ENCODE results near the gene AGBL1.
"Not testable (repeated sequence)": the region's sequence is repeated elsewhere in the genome, so short reads cannot be mapped to it uniquely, and the experiment has no call there.

AGBL1 gene

DNA sequence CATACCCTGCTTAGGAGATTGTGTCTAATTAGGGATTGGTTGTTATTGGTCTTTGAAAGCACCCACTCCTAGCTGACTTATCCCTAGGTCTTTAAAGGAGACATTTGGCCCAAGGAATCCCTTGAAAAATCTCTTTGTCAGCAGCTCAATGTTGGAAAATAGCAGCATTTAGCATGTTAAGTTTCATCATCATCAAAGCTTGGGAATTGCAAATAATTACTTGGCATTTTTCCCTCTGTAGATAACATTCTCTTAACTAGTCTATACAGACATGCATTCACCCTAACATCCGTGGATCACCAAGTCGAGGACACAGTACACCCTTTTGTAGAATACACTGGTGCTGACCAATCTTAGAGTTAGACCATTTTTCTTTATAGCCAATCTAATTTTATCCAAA is 332.2 kb downstream of the AGBL1 start:
- no peak for DNase-seq

DNA sequence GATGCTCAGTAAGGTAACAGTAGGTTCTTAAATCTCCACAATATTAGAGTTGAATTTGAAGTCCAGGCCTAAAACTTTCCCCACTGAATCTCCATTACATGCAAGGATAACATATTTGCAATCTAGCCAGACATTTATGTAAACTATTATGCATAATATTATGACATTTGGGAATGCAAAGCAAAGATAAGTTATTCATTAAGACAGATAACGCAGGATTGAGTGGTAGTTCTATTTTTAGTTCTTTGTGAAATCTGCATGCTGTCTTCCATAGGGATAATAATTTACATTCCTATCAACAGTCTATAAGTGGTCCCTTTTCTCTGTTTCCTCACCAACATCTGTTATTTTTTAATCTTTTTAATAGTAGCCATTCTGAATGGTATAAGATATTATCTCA is 333.5 kb downstream of the AGBL1 start:
- no peak for DNase-seq

- no peak for DNase-seq
Observed at GRCh38 chr15:86425746-86426145, 346.1 kb downstream of the AGBL1 start.

GRCh38 chr15:86432861-86433260 is 353.2 kb downstream of the AGBL1 start:
- DNase-seq, result no peak

DNA sequence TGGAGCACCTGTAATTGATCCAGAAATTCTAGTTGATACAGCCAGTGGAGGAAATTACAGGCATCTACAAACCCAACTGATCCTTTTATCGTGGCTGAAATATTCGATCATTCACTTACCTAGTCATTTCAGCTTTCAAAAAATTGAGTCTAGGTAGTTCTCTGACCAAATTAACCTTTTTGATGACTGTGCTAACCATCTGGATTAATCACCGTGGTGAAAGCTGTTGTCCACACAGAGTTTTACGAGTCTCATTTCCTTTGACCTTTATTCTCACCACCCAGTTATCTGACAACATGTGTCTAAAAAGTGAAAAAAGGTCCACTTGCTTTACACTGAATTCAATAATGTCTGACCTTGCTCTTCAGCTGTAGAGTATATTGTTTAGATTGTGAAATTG is 354.3 kb downstream of the AGBL1 start:
- DNase-seq, result no peak

- no peak for DNase-seq
Observed at GRCh38 chr15:86439614-86440013, 359.9 kb downstream of the AGBL1 start.

DNA sequence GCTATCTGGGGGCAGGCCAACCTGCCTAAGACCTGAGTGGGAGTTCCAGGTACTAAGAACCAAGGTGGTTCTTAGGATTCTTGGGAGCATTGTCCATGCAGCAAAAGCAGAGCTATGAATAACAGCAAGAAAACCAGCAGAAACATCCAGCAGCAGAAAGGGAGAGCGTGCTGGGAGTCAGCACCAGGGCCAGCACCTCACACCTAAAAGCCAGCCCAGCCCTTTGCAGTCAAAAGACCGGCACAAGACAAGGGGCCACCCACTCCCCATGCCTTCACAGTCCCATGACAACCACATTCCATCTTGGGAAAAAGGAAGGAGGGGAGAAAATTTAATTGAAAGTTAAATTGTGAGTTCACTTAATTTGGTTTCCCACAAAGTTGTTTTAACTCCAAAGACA is 364.9 kb downstream of the AGBL1 start:
- DNase-seq, result no peak

DNA sequence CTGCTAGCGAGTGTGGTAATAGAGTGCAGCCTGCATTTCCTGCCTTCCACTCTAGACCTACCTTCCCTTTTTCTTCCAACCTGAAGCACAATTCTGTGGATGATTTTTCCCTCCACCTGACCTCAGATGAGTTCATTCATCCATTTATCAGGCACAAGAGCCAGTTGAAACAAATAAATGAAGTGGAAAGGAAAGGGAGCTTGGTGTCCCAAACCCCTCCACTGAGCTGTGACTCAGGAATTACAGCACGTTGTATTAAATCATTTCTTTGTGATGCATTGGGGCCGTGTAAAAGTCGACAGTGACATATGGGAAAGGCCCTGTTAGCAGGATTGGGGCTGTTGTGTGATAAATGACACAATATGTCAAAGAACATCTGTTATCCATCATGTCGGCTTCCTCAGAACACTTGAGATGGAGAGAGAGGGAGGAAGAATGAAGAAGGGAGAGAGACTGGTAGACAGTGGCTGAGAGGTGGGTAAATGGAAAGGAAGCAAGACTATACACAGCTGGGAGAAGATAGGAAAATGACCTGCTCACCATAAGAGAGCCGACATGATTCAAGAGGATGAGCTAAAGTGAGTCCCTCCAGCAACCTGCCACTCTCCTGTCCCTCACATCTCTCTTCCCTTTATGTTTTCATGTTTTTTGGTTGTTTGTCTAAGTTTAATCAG is 366.0 kb downstream of the AGBL1 start:
- no peak for DNase-seq

GRCh38 chr15:86446253-86446640 is 366.6 kb downstream of the AGBL1 start:
- DNase-seq, result no peak

- not testable (repeated sequence) for DNase-seq
Observed at GRCh38 chr15:86465470-86466039, 385.9 kb downstream of the AGBL1 start.

- DNase-seq, result no peak
Observed at GRCh38 chr15:86481720-86482119, 402.0 kb downstream of the AGBL1 start.

DNA sequence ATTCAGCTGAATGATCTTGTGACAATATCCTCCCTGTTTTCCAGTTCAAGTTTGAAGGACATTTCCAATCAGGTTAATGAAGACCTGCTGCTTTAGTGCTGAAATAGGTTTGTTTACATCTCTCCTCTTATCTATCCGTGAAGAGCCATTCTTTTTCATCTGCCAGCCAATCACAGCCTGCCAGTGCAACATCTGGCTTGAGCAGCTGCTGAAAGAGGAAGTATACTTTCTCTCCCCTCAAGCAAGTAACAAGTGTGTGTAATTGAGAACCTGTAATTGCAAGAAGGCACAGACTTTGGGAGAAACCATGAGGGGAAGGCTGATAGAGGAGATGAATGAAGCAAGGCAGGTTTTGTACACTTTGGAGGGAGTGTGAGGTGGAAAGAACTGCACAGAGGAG is 404.3 kb downstream of the AGBL1 start:
- no peak for DNase-seq

DNA sequence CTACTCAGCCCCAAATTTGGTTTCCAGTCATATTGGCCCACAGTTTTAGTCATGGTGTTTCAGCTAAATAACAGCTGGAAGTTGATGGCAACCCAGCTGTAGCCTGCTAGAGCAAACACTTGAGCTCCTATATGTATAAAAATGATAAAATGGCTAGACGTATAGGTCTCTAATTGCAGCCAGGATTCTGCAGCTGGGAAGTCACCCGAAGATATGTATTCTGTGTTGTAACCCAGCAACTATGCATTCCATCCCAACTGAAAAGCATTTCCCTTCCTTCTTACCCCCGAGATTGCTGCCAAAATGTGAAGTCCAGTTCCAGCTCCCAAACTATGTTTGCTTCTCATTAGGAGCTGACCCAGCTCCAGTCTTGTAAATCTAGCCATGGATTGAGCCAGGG is 408.4 kb downstream of the AGBL1 start:
- DNase-seq, result no peak

DNA sequence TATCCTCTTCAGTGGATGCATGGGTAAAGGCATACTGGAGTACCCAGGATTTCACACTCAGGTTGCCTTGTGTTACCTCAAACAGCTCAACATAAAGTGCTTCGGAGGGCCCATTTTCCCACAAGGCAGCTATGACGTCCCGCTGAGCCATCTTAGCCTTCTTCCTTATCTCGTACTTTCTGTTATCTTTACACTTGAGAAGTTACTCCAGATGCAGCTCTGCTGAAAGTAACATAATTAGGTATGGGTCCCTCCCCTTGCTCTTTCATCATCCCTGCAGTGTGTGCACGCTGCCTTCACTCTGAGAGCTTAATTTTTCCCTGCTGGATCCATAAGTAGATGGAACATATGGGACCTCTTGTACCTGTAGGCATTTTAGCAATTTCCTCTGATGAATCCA is 410.3 kb downstream of the AGBL1 start:
- DNase-seq, result no peak

DNA sequence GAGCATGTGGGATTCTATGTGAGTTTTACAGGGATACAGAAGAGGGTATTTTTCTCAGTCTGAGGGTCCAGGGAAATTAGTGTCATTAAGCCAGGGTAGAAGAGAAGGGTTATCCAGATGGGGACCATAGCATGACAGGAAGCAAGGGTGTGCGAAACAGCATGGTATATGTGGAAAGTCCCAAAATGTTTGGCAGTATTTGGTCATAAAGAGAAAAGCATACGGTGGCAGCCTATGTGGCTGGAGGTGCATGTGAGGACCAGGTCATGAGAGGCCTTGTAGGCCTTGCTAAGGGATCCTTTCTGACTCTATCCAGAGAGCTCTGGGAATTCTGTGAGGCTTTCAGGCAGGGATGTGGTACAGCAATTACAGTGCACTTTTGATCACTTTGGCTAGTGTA is 411.4 kb downstream of the AGBL1 start:
- DNase-seq, result no peak

GRCh38 chr15:86493884-86494283 is 414.2 kb downstream of the AGBL1 start:
- no peak for DNase-seq

- no peak for DNase-seq
Observed at GRCh38 chr15:86494475-86494874, 414.8 kb downstream of the AGBL1 start.

DNA sequence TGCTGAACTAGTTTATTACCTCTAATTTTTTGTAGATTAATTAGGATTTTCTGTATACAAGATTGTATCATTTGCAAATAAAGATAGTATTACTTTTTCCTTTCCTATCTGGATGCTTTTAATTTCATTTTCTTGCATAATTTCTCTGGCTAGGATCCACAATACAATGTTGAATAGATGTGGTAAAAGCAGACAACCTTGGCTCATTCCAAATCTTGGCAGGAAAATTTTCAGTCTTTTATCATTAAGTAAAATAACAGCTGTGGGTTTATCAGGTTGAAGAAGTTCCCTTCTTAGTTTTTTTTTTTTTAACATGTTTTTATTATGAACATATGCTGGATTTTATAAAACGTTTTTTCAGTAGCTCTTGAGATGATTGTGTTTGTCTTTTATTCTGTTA is 422.6 kb downstream of the AGBL1 start:
- DNase-seq, result no peak

GRCh38 chr15:86505951-86506350 is 426.3 kb downstream of the AGBL1 start:
- DNase-seq, result no peak

DNA sequence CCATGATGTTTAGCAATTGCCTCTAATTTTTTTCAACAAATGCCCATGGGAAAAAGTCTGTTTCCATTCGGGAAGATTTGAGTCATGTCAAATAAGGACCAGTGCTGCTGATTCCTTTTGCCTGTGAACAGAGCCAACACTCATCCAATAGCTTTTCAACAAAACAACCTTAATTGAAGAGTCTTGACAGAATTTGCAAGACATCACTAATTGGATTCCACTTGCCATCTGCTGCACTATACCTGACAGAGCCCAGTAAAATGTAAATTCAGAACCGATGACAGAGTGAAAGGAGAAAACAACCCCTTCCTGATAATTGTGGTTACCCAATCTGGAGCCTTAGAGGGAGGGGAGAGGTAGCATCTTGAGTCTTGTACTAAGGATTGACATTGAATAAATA is 426.7 kb downstream of the AGBL1 start:
- no peak for DNase-seq

GRCh38 chr15:86515625-86516024 is 436.0 kb downstream of the AGBL1 start:
- DNase-seq, result no peak

DNA sequence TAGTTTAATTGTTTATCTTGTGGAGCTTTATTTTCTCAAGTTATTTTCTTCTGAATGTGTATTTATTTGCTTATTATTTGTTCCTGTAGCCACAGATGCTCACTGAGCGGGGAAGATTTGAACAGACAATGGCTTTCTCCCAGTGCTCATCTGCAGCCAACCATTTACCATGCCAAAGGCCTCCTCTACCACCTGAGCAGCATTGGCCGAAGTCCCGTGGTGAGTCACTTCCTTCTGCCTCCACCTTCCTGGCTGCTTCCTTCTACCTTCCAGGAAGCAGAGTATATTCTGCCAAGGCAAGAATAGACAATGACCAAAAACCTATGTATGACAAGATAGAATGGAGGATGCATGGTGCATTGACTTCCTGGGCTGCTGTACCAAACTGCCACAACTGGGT is 443.1 kb downstream of the AGBL1 start:
- no peak for DNase-seq

DNA sequence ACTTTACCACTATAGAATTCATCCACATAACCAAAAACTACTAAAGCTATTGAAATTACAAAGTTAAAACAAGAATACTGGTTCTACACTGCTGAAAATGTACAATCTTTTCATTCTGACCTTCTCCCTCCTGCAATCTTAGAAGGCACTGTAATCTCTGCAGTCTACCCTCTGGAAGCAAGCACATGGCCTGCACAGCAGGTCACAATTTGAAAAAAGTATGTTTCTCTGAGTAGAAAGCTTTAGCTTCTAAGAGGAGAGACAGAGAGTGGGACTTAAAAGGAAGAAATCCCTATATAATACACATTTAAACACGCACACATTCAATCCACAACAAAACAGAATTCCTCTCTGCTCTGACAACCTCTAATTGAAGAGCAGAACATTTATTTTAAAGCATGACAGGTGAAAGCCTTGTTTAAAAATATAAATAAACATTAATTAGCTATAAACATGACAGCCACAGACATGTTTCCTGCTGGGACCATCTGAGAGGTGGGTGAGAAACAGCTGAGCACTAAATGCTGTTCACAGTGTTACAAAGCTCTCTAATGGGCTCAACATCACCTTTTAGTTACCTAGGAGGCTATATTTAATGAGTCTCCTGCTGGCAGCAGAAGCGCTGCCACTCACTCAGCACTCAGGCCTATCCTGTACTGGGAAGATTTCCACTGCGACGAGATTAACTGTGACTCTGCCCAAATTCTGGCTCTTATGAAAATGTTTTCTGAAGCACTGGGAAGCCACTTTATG is 447.4 kb downstream of the AGBL1 start:
- DNase-seq, result no peak

DNA sequence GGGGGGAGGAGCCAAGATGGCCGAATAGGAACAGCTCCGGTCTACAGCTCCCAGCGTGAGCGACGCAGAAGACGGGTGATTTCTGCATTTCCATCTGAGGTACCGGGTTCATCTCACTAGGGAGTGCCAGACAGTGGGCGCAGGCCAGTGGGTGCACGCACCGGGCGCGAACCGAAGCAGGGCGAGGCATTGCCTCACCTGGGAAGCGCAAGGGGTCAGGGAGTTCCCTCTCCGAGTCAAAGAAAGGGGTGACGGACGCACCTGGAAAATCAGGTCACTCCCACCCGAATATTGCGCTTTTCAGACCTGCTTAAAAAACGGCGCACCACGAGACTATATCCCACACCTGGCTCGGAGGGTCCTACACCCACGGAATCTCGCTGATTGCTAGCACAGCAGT is 448.4 kb downstream of the AGBL1 start:
- DNase-seq, result not testable (repeated sequence)

DNA sequence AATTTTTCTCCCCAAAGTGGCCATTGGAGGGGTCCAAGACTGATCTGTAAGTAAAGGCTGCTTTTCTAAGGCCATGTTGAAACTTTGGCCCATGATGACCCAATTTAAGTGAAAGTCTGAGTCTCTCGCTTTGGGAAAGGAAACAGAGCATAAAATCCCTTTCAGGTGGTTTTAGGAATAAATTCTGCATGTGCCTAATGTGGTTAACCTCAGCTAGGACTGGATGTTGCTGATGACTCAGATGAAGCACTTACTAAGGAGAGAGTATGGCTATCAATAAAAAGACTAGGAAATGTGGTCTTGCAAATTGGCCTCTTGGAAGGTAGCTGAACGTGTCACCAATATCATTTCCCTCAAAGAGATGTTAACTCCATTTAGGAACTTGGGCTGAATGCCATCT is 458.5 kb downstream of the AGBL1 start:
- DNase-seq, result no peak

All from NCI-H1092 treated with DMSO at 0.1 percent for 48 hours (cell line).